ENCODE measurements around the gene TMEM106C.

Gene TMEM106C

DNA sequence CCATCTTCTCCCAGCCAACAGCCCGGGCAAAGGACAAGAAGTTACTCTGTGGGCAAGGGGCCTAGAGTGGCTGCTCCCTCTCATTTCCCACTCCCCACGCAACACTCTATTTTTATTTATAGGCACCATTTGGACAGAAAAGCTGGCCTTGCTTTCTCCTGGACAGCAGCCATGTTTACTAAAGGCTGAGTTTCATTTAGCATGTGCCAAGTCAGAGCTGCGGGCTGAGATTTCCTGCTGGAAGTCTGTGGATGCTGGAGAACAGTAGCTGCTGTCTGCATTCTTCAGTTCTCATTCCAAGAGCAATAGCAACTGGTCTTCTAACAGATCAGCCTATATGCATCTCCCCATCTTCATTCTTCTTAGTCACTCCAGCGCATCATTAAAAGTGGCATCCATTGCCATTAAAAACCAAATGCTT lies 32.6 kb downstream of the TMEM106C start:
- DNase-seq (ENCODE audit: low spot score) = no peak

- DNase-seq (ENCODE audit: low spot score) = no peak
Measured at GRCh38 chr12:47997321-47997720, 33.9 kb downstream of the TMEM106C start.

GRCh38 chr12:47999816-48000215 lies 36.4 kb downstream of the TMEM106C start:
- DNase-seq (ENCODE audit: low spot score) = no peak

DNA sequence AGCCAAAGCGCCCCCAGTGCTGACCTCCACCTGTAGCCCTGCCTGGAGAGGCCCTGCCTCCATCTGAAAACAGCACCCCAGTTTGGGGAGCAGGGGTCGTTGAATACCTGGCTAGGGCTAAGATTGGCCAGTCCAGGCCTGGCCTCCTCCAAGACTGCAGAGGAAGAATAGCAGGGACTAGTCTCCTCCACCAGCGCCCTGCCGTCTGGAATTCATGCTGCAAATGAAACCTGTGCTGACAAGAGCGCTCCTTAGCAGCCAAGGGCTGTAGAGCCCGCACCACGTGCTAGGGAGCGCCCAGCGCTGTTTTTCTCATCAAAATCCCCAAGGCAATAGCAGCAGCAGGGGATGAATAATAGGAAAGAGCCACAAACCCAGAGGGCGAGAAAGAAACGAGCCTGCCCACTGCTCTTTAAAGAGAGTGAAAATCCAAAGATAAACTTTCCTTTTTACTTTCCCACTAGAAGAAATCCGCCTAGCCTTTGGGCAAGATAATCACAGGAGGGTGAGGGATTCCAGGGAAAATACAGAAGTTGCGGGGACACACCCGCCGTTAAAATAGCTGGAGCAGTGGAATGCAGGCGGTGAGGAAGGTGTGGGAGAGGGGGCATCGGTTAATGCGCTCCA lies 37.6 kb downstream of the TMEM106C start:
- DNase-seq (ENCODE audit: low spot score) = no peak

DNA sequence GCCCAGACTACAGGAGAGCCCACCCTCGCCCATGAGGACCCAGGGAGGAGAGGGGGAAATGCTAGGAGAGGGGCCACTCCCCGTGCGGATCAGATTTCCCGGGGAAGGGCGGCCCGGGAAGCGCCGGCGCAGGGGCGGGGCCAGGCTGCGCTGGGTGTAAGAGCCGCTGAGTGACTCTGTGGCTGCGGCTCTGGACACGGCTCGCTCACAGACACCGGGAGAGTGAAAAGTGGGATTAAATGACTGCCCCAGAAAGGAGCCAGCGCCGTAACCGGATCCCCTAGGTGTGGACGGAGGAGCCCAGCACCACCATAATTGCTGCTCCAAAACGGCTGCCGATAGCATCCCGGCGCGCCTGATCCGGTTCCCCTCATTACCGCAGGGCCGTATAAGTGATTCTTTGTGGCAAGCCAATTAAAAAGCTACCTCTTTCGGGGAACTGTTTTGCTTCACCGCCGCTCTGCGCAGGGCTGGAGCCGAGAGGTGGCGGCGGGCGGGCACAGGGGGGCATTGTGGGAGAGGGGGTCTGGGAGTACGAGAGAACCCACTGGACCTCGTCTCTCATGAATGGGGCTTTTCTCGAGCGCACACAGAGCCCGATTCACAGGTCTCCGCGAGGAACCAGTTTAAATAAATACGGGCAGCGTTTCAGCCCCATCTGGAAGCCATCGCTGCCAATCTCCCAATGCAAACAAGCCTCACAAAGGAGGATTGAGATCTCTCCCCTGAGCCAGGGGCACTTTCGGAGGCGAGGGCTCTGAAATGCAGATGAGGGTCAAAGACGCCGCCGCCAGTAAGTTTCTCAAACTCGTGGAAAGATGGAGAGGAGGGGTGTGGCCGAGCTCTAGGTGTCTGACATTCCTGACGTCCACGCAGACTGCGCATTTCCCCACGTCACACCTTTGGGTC lies 38.4 kb downstream of the TMEM106C start:
- no peak for DNase-seq (ENCODE audit: low spot score)

- no peak for DNase-seq (ENCODE audit: low spot score)
Measured at GRCh38 chr12:48002414-48002730, 39.0 kb downstream of the TMEM106C start.

DNA sequence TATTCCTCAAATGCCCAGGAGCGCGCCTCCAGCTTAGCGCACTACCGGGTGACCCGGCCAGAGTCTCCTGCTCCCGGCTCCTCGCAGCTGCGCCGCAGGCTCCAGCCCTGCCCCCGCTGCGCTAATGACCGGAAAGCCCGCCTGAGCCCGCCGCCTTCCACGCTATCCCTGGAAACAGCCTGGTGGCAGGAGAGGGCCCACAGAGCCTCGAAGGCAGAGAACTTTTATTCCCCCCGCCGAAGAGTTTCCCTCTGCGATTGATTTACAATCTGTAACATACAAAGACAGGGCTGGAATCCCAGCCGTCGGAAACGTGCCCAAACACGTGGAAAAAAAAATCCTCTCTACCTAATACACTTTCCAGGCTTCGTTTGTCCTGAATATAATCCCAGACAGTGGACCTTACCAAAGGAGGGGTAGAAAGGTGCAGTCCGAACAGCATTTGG lies 39.4 kb downstream of the TMEM106C start:
- DNase-seq (ENCODE audit: low spot score) = no peak

- no peak for DNase-seq (ENCODE audit: low spot score)
Measured at GRCh38 chr12:48003226-48004052, 40.0 kb downstream of the TMEM106C start.

DNA sequence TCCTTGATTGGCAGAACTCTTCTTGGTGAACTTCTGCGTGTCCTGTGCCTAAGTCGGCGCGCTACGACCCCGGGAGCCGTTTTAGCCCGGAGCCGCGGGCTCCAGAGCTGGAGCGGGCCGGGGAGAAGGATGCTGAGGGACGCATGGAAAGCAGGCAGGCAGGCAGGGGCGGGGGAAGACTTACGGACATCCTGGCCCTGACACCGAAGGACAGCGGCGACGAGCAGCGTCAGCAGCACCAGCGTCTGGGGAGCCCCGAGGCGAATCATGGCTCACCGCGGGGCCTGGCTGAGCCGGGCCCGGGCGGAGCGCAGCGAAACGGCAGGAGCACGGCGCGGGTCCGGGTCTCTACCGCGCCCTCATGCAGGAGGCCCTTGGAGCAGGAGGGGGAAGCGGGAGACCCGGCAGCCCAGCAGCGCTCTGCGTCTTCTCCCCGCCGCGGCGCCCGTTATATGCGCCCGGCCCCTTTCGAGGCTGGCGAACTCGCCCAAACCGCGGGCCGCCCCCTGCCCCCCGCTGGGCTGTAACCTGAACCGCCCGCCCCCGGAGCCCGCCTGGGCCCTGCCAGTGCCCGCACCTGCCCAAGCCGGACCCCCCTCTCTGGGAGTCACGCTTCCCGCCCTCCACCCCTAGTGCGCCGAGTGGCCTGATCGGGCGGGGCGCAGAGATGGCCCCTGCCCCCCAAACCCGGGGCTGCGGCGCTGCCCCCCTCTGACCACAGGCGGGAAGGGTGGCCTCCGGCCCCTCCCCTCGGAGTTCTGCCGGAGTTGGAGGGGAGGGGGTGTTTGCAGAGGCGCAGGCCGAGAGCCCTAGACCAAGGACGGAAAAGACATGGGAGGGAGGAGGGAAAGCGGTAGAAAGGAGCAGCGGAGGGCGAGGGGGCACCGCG lies 40.9 kb downstream of the TMEM106C start, which contains the start of gene COL2A1:
Gene COL2A1 (minus strand): TSS at position 424 of the 889 bp plus-strand sequence. CDS start 155 bp downstream, at position 269.
- no peak for DNase-seq (ENCODE audit: low spot score)

- no peak for DNase-seq (ENCODE audit: low spot score)
Measured at GRCh38 chr12:48005001-48005749, 41.8 kb downstream of the TMEM106C start.

GRCh38 chr12:48005750-48006021 lies 42.3 kb downstream of the TMEM106C start:
- DNase-seq (ENCODE audit: low spot score) = no peak

DNA sequence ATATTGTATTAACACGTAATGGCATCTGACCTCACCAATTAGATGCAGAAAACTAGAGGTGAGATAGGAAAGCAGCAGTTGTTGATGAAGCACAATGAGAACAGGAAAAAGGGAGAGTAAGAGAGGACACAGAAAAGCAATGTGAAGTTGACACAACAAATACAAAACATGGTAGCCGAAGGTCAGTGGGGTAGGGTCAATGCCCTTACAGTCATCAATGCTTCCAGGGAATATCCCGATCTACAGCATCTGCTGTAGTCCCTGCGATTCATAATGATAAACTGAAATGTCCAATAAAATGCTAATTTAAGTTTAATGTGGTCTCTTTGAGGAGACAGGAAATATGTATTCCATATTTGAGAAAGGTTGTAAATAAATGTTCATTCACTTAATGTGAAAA lies 43.8 kb downstream of the TMEM106C start:
- no peak for DNase-seq (ENCODE audit: low spot score)

GRCh38 chr12:48008349-48008748 lies 45.0 kb downstream of the TMEM106C start:
- no peak for DNase-seq (ENCODE audit: low spot score)

- no peak for DNase-seq (ENCODE audit: low spot score)
Measured at GRCh38 chr12:48008950-48009349, 45.6 kb downstream of the TMEM106C start.

GRCh38 chr12:48009471-48009870 lies 46.1 kb downstream of the TMEM106C start:
- no peak for DNase-seq (ENCODE audit: low spot score)

- DNase-seq (ENCODE audit: low spot score) = no peak
Measured at GRCh38 chr12:48010366-48010970, 47.1 kb downstream of the TMEM106C start.

DNA sequence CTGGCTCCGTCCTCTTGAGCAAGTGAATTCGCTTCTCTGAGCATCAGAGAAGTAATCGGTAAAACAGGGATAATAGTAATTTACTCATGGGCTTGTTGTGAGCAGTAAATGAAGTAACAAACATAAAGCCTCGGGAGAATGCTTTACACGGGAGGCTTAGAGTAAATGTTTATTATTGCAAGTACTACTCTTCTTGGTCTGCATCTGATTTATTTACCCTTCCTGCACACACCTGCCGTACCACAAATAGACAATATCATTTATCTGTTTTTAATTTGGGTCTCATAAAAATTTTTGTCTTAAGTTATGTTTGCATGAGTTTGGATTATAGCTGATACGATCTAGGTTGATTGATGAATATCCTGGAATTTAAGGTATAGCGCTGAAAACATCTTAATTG lies 48.7 kb downstream of the TMEM106C start:
- DNase-seq (ENCODE audit: low spot score) = no peak

- DNase-seq (ENCODE audit: low spot score) = no peak
Measured at GRCh38 chr12:48013287-48013686, 49.9 kb downstream of the TMEM106C start.

GRCh38 chr12:48015129-48015528 lies 51.7 kb downstream of the TMEM106C start:
- no peak for DNase-seq (ENCODE audit: low spot score)

- DNase-seq (ENCODE audit: low spot score) = no peak
Measured at GRCh38 chr12:48015954-48016353, 52.6 kb downstream of the TMEM106C start.

Data from CD4-positive, alpha-beta T cell treated with Interleukin-2 at 100 ng/mL for 4 hours (primary cell).